K562 (cell line): ENCODE data around the gene SLBP. TPM values are rescaled to one million over a fixed set of nuclear protein-coding genes. Genes with fewer than 3 reads are reported as not detected.

Experiments
- polyA plus RNA-seq, 8 experiments: library from polyadenylated mRNA; depleted of rRNA in 4 of 8; stranded (reverse) in 5 of 8; unstranded in 3 of 8; fragments of >200 nt; fragmentation: Nextera tagmentation in 2 of 8; fragmentation: Illumina TruSeq in 1 of 8; extraction: Ambion mirVana in 2 of 8; extraction: Trizol in 1 of 8; gene quantifications; 2 replicates each; pipeline versions ENCODE4 v1.2.1 to v1.2.3, GENCODE V29; 2011 to 2014; ENCODE audit warnings: inconsistent platforms in 1 of 8, missing spikeins in 1 of 8
- small RNA-seq: library from RNA; depleted of rRNA; stranded (forward); fragments of <200 nt; gene quantifications from one replicate; pipeline ENCODE3, GENCODE V24; 2014
- total RNA-seq, 7 experiments: library from RNA; depleted of rRNA in 6 of 7; stranded (reverse); fragments of >200 nt in 6 of 7; fragmentation: Illumina TruSeq in 2 of 7; extraction: Trizol in 2 of 7; gene quantifications; 2 replicates each; pipeline versions ENCODE4 v1.2.1 to v1.2.3, GENCODE V29; 2011 to 2021; ENCODE audit warnings: low replicate concordance in 1 of 7

Gene SLBP
- total and polyA plus RNA-seq, 9 of the 15 experiments (the other 6 are each of a cell fraction or from before 2014, with no cell fraction given), result 49.4 to 221 (median 162) TPM

Small RNA genes lying within 50 kb of the gene (small RNA-seq; reads per million reads assigned to genes)
- not detected for gene RF00019

Other genes with a start within 250 kb of the SLBP start
- gene FAM53A, start 28.0 kb downstream of the SLBP start, total RNA-seq (2014; rRNA removed), result 1.8 and 2.6 TPM in 2 replicates
- gene FAM53A, start 28.0 kb downstream of the SLBP start, total RNA-seq (2014; rRNA removed; fragmentation: Illumina TruSeq; extraction: Trizol), result 0.76 TPM in 1 of 2 replicates, not detected in the other
- gene FAM53A, start 28.0 kb downstream of the SLBP start, total RNA-seq (2015; rRNA removed; fragmentation: Illumina TruSeq; extraction: Trizol), result 1.1 TPM in 2 replicates
- gene FAM53A, start 28.0 kb downstream of the SLBP start, total RNA-seq (2021), result 1.6 and 2.0 TPM in 2 replicates
- gene FAM53A, start 28.0 kb downstream of the SLBP start, polyA plus RNA-seq (2011; rRNA removed), result 0.53 and 1.3 TPM in 2 replicates
- gene FAM53A, start 28.0 kb downstream of the SLBP start, polyA plus RNA-seq (2014; fragmentation: Illumina TruSeq; extraction: Trizol), result 0.62 and 1.4 TPM in 2 replicates
- gene FAM53A, start 28.0 kb downstream of the SLBP start, polyA plus RNA-seq (2014; fragmentation: Nextera tagmentation; extraction: Ambion mirVana), result not detected
- 1.4 and 2.7 TPM in 2 replicates for gene FAM53A, start 28.0 kb downstream of the SLBP start, polyA plus RNA-seq (2014; rRNA removed)
- 34.3 and 44.0 TPM in 2 replicates for gene TMEM129, start 9.0 kb upstream of the SLBP start, total RNA-seq (2014; rRNA removed)
- 5.8 and 7.8 TPM in 2 replicates for gene TMEM129, start 9.0 kb upstream of the SLBP start, total RNA-seq (2014; rRNA removed; fragmentation: Illumina TruSeq; extraction: Trizol)
- gene TMEM129, start 9.0 kb upstream of the SLBP start, total RNA-seq (2015; rRNA removed; fragmentation: Illumina TruSeq; extraction: Trizol), result 18.4 and 20.4 TPM in 2 replicates
- gene TMEM129, start 9.0 kb upstream of the SLBP start, total RNA-seq (2021), result 40.0 and 40.3 TPM in 2 replicates
- 17.9 and 28.9 TPM in 2 replicates for gene TMEM129, start 9.0 kb upstream of the SLBP start, polyA plus RNA-seq (2011; rRNA removed)
- gene TMEM129, start 9.0 kb upstream of the SLBP start, polyA plus RNA-seq (2014; fragmentation: Illumina TruSeq; extraction: Trizol), result 18.8 and 24.3 TPM in 2 replicates
- under 1 TPM; 0.34 to 0.53 TPM for gene TMEM129, start 9.0 kb upstream of the SLBP start, polyA plus RNA-seq (2014; fragmentation: Nextera tagmentation; extraction: Ambion mirVana)
- gene TMEM129, start 9.0 kb upstream of the SLBP start, polyA plus RNA-seq (2014; rRNA removed), result 42.9 and 47.2 TPM in 2 replicates
- gene TACC3, start 9.2 kb upstream of the SLBP start, total RNA-seq (2014; rRNA removed), result 66.3 and 80.2 TPM in 2 replicates
- 47.1 and 49.7 TPM in 2 replicates for gene TACC3, start 9.2 kb upstream of the SLBP start, total RNA-seq (2014; rRNA removed; fragmentation: Illumina TruSeq; extraction: Trizol)
- gene TACC3, start 9.2 kb upstream of the SLBP start, total RNA-seq (2015; rRNA removed; fragmentation: Illumina TruSeq; extraction: Trizol), result 52.1 and 55.6 TPM in 2 replicates
- gene TACC3, start 9.2 kb upstream of the SLBP start, total RNA-seq (2021), result 112 and 122 TPM in 2 replicates
- 50.3 and 50.8 TPM in 2 replicates for gene TACC3, start 9.2 kb upstream of the SLBP start, polyA plus RNA-seq (2011; rRNA removed)
- gene TACC3, start 9.2 kb upstream of the SLBP start, polyA plus RNA-seq (2014; fragmentation: Illumina TruSeq; extraction: Trizol), result 95.2 and 122 TPM in 2 replicates
- gene TACC3, start 9.2 kb upstream of the SLBP start, polyA plus RNA-seq (2014; fragmentation: Nextera tagmentation; extraction: Ambion mirVana), result 1 to 10 TPM; 1.9 to 2.8 TPM
- gene TACC3, start 9.2 kb upstream of the SLBP start, polyA plus RNA-seq (2014; rRNA removed), result 90.1 and 102 TPM in 2 replicates
- gene FGFR3, start 81.0 kb upstream of the SLBP start, total RNA-seq (2014; rRNA removed), result 39.9 and 43.8 TPM in 2 replicates
- 6.3 and 6.5 TPM in 2 replicates for gene FGFR3, start 81.0 kb upstream of the SLBP start, total RNA-seq (2014; rRNA removed; fragmentation: Illumina TruSeq; extraction: Trizol)
- 12.7 and 14.1 TPM in 2 replicates for gene FGFR3, start 81.0 kb upstream of the SLBP start, total RNA-seq (2015; rRNA removed; fragmentation: Illumina TruSeq; extraction: Trizol)
- 47.8 and 60.4 TPM in 2 replicates for gene FGFR3, start 81.0 kb upstream of the SLBP start, total RNA-seq (2021)
- gene FGFR3, start 81.0 kb upstream of the SLBP start, polyA plus RNA-seq (2011; rRNA removed), result 20.4 and 21.7 TPM in 2 replicates
- 8.4 and 22.9 TPM in 2 replicates for gene FGFR3, start 81.0 kb upstream of the SLBP start, polyA plus RNA-seq (2014; fragmentation: Illumina TruSeq; extraction: Trizol)
- 1 to 10 TPM; 1.2 to 1.7 TPM for gene FGFR3, start 81.0 kb upstream of the SLBP start, polyA plus RNA-seq (2014; fragmentation: Nextera tagmentation; extraction: Ambion mirVana)
- 48.9 and 51.5 TPM in 2 replicates for gene FGFR3, start 81.0 kb upstream of the SLBP start, polyA plus RNA-seq (2014; rRNA removed)
- 99.1 and 118 TPM in 2 replicates for gene LETM1, start 143.8 kb upstream of the SLBP start, total RNA-seq (2014; rRNA removed)
- 26.9 and 33.1 TPM in 2 replicates for gene LETM1, start 143.8 kb upstream of the SLBP start, total RNA-seq (2014; rRNA removed; fragmentation: Illumina TruSeq; extraction: Trizol)
- gene LETM1, start 143.8 kb upstream of the SLBP start, total RNA-seq (2015; rRNA removed; fragmentation: Illumina TruSeq; extraction: Trizol), result 48.3 and 49.6 TPM in 2 replicates
- gene LETM1, start 143.8 kb upstream of the SLBP start, total RNA-seq (2021), result 105 and 109 TPM in 2 replicates
- 28.3 and 38.6 TPM in 2 replicates for gene LETM1, start 143.8 kb upstream of the SLBP start, polyA plus RNA-seq (2011; rRNA removed)
- 35.0 and 44.2 TPM in 2 replicates for gene LETM1, start 143.8 kb upstream of the SLBP start, polyA plus RNA-seq (2014; fragmentation: Illumina TruSeq; extraction: Trizol)
- gene LETM1, start 143.8 kb upstream of the SLBP start, polyA plus RNA-seq (2014; fragmentation: Nextera tagmentation; extraction: Ambion mirVana), result 1 to 10 TPM; 3.9 to 5.6 TPM
- 67.7 and 72.0 TPM in 2 replicates for gene LETM1, start 143.8 kb upstream of the SLBP start, polyA plus RNA-seq (2014; rRNA removed)
- 51.8 and 60.7 TPM in 2 replicates for gene NSD2, start 159.1 kb upstream of the SLBP start, total RNA-seq (2014; rRNA removed)
- 76.3 and 81.4 TPM in 2 replicates for gene NSD2, start 159.1 kb upstream of the SLBP start, total RNA-seq (2014; rRNA removed; fragmentation: Illumina TruSeq; extraction: Trizol)
- 55.7 and 58.8 TPM in 2 replicates for gene NSD2, start 159.1 kb upstream of the SLBP start, total RNA-seq (2015; rRNA removed; fragmentation: Illumina TruSeq; extraction: Trizol)
- 112 and 126 TPM in 2 replicates for gene NSD2, start 159.1 kb upstream of the SLBP start, total RNA-seq (2021)
- 48.5 and 59.2 TPM in 2 replicates for gene NSD2, start 159.1 kb upstream of the SLBP start, polyA plus RNA-seq (2011; rRNA removed)
- 62.7 and 74.1 TPM in 2 replicates for gene NSD2, start 159.1 kb upstream of the SLBP start, polyA plus RNA-seq (2014; fragmentation: Illumina TruSeq; extraction: Trizol)
- 1 to 10 TPM; 6.4 to 9.7 TPM for gene NSD2, start 159.1 kb upstream of the SLBP start, polyA plus RNA-seq (2014; fragmentation: Nextera tagmentation; extraction: Ambion mirVana)
- 53.5 and 58.5 TPM in 2 replicates for gene NSD2, start 159.1 kb upstream of the SLBP start, polyA plus RNA-seq (2014; rRNA removed)